Measurements from ENCODE around the gene PGLYRP2.
"Not testable (repeated sequence)": the region's sequence is repeated elsewhere in the genome, so short reads cannot be mapped to it uniquely, and the experiment has no call there.

Gene PGLYRP2

DNA sequence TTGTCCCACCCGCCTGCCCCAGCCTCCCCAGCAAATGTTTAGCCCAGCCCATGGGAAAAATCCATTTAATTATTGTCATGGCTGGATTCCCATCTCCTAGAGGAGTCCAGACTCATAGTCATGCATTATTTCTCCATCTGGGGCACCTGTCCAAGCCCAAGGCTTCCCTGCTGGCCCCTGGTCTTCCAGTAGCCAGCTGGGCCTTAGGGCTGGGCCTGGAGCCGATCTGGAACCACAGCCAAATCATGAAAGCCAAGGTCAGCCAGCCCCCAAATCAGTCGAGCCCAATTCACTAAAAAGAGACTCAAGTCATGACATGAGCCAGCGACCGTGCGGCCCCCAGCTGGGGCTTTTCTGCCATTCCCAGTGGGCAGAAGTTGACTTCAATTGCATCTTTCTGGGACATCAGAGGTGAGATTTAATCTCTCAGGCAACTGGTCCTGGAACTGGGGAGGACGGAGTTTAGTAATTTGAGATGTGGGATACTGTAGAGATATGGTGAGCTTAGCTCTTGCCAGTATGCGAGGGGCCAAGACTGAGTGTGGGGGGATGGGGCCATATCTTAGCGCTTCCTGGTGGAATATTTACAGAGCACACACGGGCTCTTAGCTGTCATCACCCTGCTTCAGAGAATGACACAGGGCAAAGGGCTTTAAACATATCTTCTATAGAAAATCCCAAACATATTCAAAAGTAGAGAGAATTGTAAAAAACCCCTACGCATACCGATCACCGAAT, 9.4 kb upstream of the PGLYRP2 start:
- no peak overlapping the region for H3K4me3 ChIP-seq (ENCODE audit: low read depth, low read length)
- TF ChIP-seq, protein P1, sequence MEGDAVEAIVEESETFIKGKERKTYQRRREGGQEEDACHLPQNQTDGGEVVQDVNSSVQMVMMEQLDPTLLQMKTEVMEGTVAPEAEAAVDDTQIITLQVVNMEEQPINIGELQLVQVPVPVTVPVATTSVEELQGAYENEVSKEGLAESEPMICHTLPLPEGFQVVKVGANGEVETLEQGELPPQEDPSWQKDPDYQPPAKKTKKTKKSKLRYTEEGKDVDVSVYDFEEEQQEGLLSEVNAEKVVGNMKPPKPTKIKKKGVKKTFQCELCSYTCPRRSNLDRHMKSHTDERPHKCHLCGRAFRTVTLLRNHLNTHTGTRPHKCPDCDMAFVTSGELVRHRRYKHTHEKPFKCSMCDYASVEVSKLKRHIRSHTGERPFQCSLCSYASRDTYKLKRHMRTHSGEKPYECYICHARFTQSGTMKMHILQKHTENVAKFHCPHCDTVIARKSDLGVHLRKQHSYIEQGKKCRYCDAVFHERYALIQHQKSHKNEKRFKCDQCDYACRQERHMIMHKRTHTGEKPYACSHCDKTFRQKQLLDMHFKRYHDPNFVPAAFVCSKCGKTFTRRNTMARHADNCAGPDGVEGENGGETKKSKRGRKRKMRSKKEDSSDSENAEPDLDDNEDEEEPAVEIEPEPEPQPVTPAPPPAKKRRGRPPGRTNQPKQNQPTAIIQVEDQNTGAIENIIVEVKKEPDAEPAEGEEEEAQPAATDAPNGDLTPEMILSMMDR (IDR thresholded peaks at IDR 0.05; ENCODE audit: control insufficient read depth, extremely low read depth, insufficient read depth), result no peak
- DNase-seq (ENCODE audit: low read depth), result no peak

DNA sequence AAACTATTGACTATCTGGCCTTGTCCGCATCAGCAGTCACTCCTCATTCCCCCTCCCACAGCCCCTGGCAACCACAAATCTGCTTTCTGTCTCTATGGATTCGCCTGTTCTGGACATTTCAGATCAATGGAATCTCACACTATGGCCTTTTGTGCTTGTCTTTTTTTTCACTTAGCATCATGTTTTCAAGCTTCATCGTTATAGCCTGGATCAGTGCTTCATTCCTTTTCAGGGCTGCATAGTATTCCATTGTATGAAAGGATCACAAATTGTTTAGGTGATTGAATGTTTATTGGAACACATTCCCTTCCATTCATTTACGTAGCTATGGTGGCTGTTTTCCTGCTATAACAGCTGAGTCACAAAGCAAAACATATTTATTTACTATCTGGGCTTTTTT, 7.7 kb upstream of the PGLYRP2 start:
- no peak overlapping the region for H3K4me3 ChIP-seq (ENCODE audit: low read depth, low read length)
- TF ChIP-seq, protein P1 (IDR thresholded peaks at IDR 0.05; ENCODE audit: control insufficient read depth, extremely low read depth, insufficient read depth), result no peak
- DNase-seq (ENCODE audit: low read depth), result no peak

DNA sequence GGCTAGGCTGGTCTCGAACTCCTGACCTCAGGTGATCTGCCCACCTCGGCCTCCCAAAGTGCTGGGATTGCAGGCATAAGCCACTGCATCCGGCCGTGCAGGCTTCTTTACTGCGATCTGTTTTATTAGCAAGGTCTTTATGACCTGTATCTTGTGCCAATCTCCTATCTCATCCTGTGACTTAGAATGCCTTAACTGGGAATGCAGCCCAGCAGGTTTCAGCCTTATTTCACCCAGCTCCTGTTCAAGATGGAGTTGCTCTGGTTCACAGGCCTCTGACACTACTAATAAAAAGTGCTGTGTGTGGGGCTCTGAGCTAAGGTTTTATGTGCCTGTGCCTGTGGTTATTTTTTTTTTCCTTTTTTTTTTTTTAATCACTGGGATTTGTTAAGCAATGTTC, 6.5 kb upstream of the PGLYRP2 start:
- peak; percentile 75 for DNase-seq (ENCODE audit: low read depth)
- not testable (repeated sequence) for H3K4me3 ChIP-seq (ENCODE audit: low read depth, low read length)

DNA sequence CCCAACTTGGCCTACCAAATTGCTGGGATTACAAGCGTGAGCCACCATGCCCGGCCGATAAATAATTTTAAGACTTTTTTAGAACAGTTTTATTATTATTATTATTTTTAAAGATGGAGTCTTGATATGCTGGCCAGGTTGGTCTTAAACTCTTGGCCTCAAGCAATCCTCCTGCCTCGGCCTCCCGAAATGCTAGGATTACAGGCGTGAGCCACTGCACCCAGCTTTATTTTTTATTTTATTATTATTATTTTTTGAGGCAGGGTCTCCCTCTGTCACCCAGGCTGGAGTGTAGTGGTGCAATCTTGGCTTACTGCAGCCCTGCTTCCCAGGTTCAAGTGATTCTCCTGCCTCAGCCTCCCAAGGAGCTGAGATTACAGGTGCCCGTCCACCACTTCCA, 1.7 kb upstream of the PGLYRP2 start:
- not testable (repeated sequence) for DNase-seq (ENCODE audit: low read depth); H3K4me3 ChIP-seq (ENCODE audit: low read depth, low read length)

DNA sequence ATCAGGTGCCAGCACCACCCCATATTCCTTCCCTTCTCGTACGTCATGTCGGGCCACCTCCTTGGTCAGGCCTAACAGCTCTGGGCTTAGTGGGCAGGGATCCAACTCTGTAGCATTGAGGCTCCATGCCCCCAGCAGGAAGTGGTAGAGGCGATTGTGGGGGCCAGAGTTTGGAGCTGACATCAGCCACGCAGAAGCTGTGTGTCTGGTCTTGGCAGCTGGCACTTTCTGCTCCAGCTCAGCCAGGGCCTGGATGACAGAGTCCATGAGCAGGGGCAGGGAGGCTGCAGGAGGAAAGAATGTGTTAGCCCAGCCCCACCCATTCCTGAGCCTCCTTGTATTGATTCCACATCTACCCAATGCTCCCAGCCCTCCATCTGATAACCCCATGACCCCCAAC, 3.0 kb downstream of the PGLYRP2 start:
- no peak overlapping the region for H3K4me3 ChIP-seq (ENCODE audit: low read depth, low read length)
- TF ChIP-seq, protein P1 (IDR thresholded peaks at IDR 0.05; ENCODE audit: control insufficient read depth, extremely low read depth, insufficient read depth), result no peak
- no peak for DNase-seq (ENCODE audit: low read depth)

DNA sequence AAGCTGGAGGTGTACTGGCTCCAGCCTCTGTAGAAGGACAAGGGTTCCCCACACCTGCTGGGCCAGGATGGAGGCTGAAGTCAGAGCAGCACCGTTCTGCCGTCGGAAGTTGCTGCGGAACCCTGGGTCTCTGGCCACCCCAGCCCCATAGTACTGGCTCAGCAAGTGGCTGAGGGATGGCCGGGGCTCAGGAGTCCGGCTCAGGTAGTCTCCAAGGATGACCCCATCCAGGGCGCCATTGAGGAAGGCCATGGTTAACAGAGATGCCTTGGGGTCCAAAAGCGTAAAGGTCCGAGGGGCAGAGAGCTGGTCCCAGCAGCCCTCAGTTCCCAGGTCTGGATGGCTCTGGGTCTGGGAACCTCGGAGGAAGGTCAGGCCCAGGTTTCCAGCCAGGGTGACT, 3.7 kb downstream of the PGLYRP2 start:
- DNase-seq (ENCODE audit: low read depth), result no peak
- TF ChIP-seq, protein P1 (IDR thresholded peaks at IDR 0.05; ENCODE audit: control insufficient read depth, extremely low read depth, insufficient read depth), result no peak
- H3K4me3 ChIP-seq (ENCODE audit: low read depth, low read length), result no peak overlapping the region

DNA sequence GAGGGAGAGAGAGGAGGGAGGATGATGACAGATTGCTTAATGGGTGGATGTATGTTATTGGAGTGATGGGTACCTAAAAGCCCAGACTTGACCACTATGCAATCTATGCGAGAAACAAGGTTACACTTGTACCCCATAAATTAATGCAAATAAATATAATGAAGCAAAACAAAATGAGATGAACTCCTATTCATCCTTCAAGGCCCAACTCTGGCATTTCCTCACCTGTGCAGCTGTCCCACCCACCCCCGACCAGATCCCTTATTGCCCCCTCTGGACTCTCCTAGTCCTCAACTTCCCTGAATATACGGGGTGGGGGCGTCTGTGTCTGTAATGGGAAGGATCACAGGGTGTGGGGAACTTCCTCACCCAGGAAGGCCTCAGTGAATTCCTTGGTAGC, 4.1 kb downstream of the PGLYRP2 start:
- no peak for DNase-seq (ENCODE audit: low read depth)
- TF ChIP-seq, protein P1 (IDR thresholded peaks at IDR 0.05; ENCODE audit: control insufficient read depth, extremely low read depth, insufficient read depth), result no peak
- no peak overlapping the region for H3K4me3 ChIP-seq (ENCODE audit: low read depth, low read length)

DNA sequence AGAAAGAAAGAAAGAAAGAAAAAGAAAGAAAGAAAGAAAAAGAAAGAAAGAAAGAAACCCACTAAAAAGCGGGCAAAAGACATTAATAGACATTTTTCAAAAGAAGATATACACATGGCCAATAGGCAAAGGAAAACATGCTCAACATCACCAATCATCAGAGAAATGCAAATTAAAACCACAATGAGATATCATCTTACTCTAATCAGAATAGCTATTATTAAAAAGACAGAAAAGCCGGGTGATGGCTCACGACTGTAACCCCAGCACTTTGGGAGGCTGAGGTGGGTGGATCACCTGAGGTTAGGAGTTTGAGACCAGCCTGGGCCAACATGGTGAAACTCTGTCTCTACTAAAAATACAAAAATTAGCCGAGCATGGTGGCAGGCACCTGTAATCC, 5.5 kb downstream of the PGLYRP2 start:
- not testable (repeated sequence) for H3K4me3 ChIP-seq (ENCODE audit: low read depth, low read length); DNase-seq (ENCODE audit: low read depth)
